GM19463 (cell line): Measurements from ENCODE around the gene FAM193A.
A peak's percentile ranks its signal among the peaks of the same experiment; 100 is the strongest.
"Not testable (repeated sequence)": the region's sequence is repeated elsewhere in the genome, so short reads cannot be mapped to it uniquely, and the experiment has no call there.

Experiments used
- ATAC-seq: cut with Tn5 transposase; IDR thresholded peaks from one replicate; pipeline ENCODE4 v1.9.1; 2021; ENCODE audit warnings: mild to moderate bottlenecking, moderate library complexity; ENCODE audit not compliant: unreplicated experiment

The FAM193A gene

GRCh38 chr4:2536193-2537010, at the start of gene FAM193A:
Gene FAM193A (plus strand): TSS chr4:2536647. CDS start chr4:2536916, 269 bp downstream.
- ATAC-seq = peak; percentile 89

GRCh38 chr4:2486981-2487380, 49.5 kb upstream of the FAM193A start:
- ATAC-seq = no peak

- ATAC-seq = peak; percentile 70
These were observed 48.8 kb upstream of the FAM193A start for GRCh38 chr4:2487632-2488031.

GRCh38 chr4:2489081-2489805, 47.2 kb upstream of the FAM193A start:
- no peak for ATAC-seq

GRCh38 chr4:2489841-2490552, 46.5 kb upstream of the FAM193A start:
- ATAC-seq = no peak

- ATAC-seq = no peak
These were observed 43.5 kb upstream of the FAM193A start for GRCh38 chr4:2492970-2493369.

- ATAC-seq = no peak
These were observed 41.5 kb upstream of the FAM193A start for GRCh38 chr4:2494992-2495391.

- no peak for ATAC-seq
These were observed 39.1 kb upstream of the FAM193A start for GRCh38 chr4:2497324-2497723.

GRCh38 chr4:2497931-2498330, 38.5 kb upstream of the FAM193A start:
- peak; percentile 82 for ATAC-seq

GRCh38 chr4:2500547-2500946, 35.9 kb upstream of the FAM193A start:
- no peak for ATAC-seq

- ATAC-seq = no peak
These were observed 35.3 kb upstream of the FAM193A start for GRCh38 chr4:2501034-2501594.

GRCh38 chr4:2503809-2504208, 32.6 kb upstream of the FAM193A start:
- ATAC-seq = no peak

GRCh38 chr4:2507259-2507658, 29.2 kb upstream of the FAM193A start:
- ATAC-seq = no peak

- ATAC-seq = no peak
These were observed 28.6 kb upstream of the FAM193A start for GRCh38 chr4:2507855-2508254.

GRCh38 chr4:2510351-2511259, 25.8 kb upstream of the FAM193A start:
- no peak for ATAC-seq

- ATAC-seq = no peak
These were observed 24.8 kb upstream of the FAM193A start for GRCh38 chr4:2511645-2512131.

GRCh38 chr4:2512396-2513135, 23.9 kb upstream of the FAM193A start:
- ATAC-seq = no peak

- ATAC-seq = not testable (repeated sequence)
These were observed 22.3 kb upstream of the FAM193A start for GRCh38 chr4:2514193-2514592.

- ATAC-seq = not testable (repeated sequence)
These were observed 21.5 kb upstream of the FAM193A start for GRCh38 chr4:2514944-2515343.
